ENCODE measurements around the gene C9orf50. TPM values are rescaled to one million over a fixed set of nuclear protein-coding genes. Genes with fewer than 3 reads are reported as not detected.

Gene C9orf50
- total and polyA plus RNA-seq, 2 experiments from 2014 or later: not detected

DNA sequence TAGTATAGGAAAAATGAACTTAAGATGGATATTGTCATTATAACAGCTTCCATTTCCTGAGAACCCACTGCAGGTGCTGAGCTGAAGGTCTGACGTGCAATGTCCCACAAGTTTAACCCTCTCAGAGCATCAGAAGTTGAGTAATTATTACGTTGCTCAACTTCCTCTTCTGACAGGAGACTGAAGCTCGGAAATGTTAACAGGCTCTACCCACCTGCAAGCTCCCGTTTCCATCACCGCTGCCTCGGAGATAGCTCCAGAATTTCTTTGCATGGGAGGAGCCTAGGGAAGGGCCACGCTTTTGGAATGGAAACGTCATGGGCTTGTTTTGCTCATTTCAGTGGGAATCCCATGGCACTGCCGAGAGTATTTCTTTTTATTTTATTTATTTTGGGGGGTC, 4.0 kb upstream of the C9orf50 start (continued):
- TF ChIP-seq, protein P1, sequence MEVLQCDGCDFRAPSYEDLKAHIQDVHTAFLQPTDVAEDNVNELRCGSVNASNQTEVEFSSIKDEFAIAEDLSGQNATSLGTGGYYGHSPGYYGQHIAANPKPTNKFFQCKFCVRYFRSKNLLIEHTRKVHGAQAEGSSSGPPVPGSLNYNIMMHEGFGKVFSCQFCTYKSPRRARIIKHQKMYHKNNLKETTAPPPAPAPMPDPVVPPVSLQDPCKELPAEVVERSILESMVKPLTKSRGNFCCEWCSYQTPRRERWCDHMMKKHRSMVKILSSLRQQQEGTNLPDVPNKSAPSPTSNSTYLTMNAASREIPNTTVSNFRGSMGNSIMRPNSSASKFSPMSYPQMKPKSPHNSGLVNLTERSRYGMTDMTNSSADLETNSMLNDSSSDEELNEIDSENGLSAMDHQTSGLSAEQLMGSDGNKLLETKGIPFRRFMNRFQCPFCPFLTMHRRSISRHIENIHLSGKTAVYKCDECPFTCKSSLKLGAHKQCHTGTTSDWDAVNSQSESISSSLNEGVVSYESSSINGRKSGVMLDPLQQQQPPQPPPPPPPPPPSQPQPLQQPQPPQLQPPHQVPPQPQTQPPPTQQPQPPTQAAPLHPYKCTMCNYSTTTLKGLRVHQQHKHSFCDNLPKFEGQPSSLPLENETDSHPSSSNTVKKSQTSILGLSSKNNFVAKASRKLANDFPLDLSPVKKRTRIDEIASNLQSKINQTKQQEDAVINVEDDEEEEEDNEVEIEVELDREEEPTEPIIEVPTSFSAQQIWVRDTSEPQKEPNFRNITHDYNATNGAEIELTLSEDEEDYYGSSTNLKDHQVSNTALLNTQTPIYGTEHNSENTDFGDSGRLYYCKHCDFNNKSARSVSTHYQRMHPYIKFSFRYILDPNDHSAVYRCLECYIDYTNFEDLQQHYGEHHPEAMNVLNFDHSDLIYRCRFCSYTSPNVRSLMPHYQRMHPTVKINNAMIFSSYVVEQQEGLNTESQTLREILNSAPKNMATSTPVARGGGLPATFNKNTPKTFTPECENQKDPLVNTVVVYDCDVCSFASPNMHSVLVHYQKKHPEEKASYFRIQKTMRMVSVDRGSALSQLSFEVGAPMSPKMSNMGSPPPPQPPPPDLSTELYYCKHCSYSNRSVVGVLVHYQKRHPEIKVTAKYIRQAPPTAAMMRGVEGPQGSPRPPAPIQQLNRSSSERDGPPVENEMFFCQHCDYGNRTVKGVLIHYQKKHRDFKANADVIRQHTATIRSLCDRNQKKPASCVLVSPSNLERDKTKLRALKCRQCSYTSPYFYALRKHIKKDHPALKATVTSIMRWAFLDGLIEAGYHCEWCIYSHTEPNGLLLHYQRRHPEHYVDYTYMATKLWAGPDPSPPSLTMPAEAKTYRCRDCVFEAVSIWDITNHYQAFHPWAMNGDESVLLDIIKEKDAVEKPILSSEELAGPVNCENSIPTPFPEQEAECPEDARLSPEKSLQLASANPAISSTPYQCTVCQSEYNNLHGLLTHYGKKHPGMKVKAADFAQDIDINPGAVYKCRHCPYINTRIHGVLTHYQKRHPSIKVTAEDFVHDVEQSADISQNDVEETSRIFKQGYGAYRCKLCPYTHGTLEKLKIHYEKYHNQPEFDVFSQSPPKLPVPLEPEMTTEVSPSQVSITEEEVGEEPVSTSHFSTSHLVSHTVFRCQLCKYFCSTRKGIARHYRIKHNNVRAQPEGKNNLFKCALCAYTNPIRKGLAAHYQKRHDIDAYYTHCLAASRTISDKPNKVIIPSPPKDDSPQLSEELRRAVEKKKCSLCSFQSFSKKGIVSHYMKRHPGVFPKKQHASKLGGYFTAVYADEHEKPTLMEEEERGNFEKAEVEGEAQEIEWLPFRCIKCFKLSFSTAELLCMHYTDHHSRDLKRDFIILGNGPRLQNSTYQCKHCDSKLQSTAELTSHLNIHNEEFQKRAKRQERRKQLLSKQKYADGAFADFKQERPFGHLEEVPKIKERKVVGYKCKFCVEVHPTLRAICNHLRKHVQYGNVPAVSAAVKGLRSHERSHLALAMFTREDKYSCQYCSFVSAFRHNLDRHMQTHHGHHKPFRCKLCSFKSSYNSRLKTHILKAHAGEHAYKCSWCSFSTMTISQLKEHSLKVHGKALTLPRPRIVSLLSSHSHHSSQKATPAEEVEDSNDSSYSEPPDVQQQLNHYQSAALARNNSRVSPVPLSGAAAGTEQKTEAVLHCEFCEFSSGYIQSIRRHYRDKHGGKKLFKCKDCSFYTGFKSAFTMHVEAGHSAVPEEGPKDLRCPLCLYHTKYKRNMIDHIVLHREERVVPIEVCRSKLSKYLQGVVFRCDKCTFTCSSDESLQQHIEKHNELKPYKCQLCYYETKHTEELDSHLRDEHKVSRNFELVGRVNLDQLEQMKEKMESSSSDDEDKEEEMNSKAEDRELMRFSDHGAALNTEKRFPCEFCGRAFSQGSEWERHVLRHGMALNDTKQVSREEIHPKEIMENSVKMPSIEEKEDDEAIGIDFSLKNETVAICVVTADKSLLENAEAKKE (CRISPR knock-in tag; IDR thresholded peaks at IDR 0.05): no peak
- no peak for TF ChIP-seq EZH2 (IDR thresholded peaks at IDR 0.05; ENCODE audit: low read depth, unreplicated experiment)
- no peak for TF ChIP-seq CREB1 (CRISPR knock-in tag; IDR thresholded peaks at IDR 0.05; ENCODE audit: low read depth)
- TF ChIP-seq, protein P2, sequence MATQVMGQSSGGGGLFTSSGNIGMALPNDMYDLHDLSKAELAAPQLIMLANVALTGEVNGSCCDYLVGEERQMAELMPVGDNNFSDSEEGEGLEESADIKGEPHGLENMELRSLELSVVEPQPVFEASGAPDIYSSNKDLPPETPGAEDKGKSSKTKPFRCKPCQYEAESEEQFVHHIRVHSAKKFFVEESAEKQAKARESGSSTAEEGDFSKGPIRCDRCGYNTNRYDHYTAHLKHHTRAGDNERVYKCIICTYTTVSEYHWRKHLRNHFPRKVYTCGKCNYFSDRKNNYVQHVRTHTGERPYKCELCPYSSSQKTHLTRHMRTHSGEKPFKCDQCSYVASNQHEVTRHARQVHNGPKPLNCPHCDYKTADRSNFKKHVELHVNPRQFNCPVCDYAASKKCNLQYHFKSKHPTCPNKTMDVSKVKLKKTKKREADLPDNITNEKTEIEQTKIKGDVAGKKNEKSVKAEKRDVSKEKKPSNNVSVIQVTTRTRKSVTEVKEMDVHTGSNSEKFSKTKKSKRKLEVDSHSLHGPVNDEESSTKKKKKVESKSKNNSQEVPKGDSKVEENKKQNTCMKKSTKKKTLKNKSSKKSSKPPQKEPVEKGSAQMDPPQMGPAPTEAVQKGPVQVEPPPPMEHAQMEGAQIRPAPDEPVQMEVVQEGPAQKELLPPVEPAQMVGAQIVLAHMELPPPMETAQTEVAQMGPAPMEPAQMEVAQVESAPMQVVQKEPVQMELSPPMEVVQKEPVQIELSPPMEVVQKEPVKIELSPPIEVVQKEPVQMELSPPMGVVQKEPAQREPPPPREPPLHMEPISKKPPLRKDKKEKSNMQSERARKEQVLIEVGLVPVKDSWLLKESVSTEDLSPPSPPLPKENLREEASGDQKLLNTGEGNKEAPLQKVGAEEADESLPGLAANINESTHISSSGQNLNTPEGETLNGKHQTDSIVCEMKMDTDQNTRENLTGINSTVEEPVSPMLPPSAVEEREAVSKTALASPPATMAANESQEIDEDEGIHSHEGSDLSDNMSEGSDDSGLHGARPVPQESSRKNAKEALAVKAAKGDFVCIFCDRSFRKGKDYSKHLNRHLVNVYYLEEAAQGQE (IDR thresholded peaks at IDR 0.05; ENCODE audit: unreplicated experiment): no peak
- TF ChIP-seq EZH2phosphoT487 (IDR thresholded peaks at IDR 0.05; ENCODE audit: unreplicated experiment): no peak

Data from GM23338 (cell line).